NT2/D1 (cell line): ENCODE data around the gene LTB4R.

Source experiments
- DNase-seq: peaks from one replicate; pipeline ENCODE4 v3.0.0-alpha.2; 2011; ENCODE audit warnings: low read depth, low spot score
- H3K27me3 ChIP-seq: 2 replicates; pipeline ENCODE4 v1.6.0; 2011; ENCODE audit warnings: mild to moderate bottlenecking; ENCODE audit not compliant: insufficient read length, insufficient read depth
- H3K36me3 ChIP-seq: 2 replicates; pipeline ENCODE4 v1.6.1; 2011; ENCODE audit warnings: mild to moderate bottlenecking, low read length, mixed read lengths; ENCODE audit not compliant: insufficient read depth, insufficient read length
- H3K4me1 ChIP-seq: 2 replicates; pipeline ENCODE4 v1.5.1; 2011; ENCODE audit not compliant: insufficient read depth, insufficient read length
- H3K4me3 ChIP-seq: 2 replicates; pipeline ENCODE4 v1.5.1; 2011; ENCODE audit warnings: low read depth; ENCODE audit not compliant: insufficient read length
- H3K9ac ChIP-seq: 2 replicates; pipeline ENCODE4 v1.6.0; 2011; ENCODE audit warnings: low read depth; ENCODE audit not compliant: insufficient read length
- H3K9me3 ChIP-seq: 2 replicates; pipeline ENCODE4 v1.5.1; 2011; ENCODE audit warnings: mild to moderate bottlenecking, low read length; ENCODE audit not compliant: insufficient read depth
- SUZ12 ChIP-seq: IDR thresholded peaks from 2 replicates; pipeline ENCODE4 v1.6.1; 2011; ENCODE audit not compliant: insufficient read length, insufficient read depth; ENCODE audit errors: extremely low read depth
- YY1 ChIP-seq: IDR thresholded peaks from 2 replicates; pipeline ENCODE4 v1.6.1; 2011; ENCODE audit not compliant: insufficient read length, insufficient read depth
- ZNF274 ChIP-seq: IDR thresholded peaks from 2 replicates; pipeline ENCODE4 v1.6.1; 2011; ENCODE audit warnings: mild to moderate bottlenecking, low read depth, low read length

LTB4R gene

DNA sequence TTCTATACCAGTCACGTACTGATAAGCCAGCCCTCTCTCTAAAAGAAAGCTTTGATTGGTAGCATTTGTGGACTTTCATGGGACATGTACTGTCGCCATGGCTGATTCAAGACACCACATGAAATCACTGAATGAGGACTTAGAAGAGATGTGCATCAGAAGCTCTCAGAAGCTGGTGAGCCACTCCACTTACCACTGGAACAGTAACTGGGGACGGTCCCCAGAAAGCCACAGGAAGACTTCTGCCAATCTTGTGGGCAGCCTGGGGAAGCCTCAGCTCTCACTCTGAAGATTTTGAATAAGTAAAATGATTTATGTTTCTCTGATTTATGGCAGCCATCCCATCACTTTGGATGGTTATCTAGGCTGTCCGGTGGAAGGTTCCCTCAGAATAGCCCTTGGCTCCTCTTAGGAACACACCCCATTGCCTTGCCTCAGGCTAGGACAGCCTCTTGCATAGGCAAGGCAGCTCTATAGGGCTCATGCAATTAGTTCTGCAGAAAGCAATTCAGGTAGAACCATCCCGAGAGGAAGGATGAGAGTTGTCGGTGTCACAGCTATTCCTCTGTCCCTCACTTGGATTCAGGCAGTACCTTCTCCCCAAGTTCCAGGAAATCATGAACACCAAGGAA, 21.5 kb upstream of the LTB4R start:
- Histone ChIP-seq H3K9ac (no peak overlapping the region), H3K9me3 (no peaks in the 10 kb centered on the region), H3K36me3 (peaks cover 36% of the 10 kb centered on the region), H3K4me3 (no peak overlapping the region), H3K4me1 (no peaks in the 10 kb centered on the region), H3K27me3 (no peaks in the 10 kb centered on the region)
- no peak for TF ChIP-seq ZNF274
- TF ChIP-seq YY1, result no peak
- TF ChIP-seq SUZ12, result no peak
- DNase-seq, result no peak

DNA sequence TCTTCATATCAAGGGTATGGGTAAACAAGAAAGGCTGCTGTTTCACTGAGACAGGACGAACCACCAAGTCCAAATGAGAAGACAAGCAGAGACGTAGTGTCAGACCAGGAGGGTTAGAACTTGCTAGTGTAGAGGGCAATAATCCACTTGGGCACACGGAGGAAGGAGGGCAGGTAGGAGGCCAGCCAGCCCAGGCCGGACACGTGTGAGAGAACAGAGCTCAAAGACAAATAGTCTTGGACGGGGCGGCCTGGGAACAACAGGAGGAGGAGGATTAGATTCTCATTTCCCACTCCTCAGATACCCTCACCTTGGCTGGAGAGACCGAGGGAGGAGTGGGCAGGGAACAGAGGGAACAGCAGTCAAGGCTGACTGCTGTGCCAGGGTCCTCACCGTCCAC, 20.6 kb upstream of the LTB4R start:
- DNase-seq, result no peak
- Histone ChIP-seq H3K9me3 (no peaks in the 10 kb centered on the region), H3K36me3 (peaks cover 41% of the 10 kb centered on the region), H3K4me3 (no peak overlapping the region), H3K9ac (no peak overlapping the region), H3K27me3 (no peaks in the 10 kb centered on the region), H3K4me1 (no peaks in the 10 kb centered on the region)
- TF ChIP-seq ZNF274, result no peak
- TF ChIP-seq YY1, result no peak
- TF ChIP-seq SUZ12, result no peak

DNA sequence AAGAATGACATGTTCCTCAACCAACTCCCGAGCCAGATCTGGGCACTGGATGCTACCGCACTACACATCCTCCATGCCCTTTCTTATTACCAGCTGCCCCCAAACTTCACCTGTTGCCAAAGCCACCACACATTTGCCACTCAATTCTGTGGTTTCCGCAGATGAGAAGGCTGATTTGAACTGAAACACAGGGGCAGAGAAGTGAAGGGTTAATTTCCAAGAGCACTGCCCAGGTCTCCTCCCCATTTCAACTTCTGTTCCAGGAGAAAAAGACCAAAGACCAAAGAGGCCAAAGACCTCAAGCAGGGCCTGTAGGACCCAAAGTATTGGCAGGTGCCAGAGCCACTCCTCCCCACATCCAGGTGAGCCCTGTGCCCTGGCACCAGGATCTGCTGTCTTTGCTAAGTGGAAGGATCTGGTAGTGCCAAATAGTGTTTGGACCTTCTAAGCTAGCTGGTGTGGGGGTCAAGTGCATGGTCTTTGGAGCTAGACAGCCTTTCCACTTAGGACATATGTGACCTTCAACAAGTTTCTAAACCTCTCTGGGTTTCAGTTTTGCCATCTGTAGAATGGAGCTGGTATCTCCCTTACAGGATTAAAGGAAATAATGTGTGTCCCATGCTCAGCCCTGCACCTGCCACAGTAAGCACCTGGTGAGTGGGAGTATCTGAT, 19.7 kb upstream of the LTB4R start:
- no peak overlapping the region for H3K9ac ChIP-seq
- H3K36me3 ChIP-seq, result peaks cover 48% of the 10 kb centered on the region

DNA sequence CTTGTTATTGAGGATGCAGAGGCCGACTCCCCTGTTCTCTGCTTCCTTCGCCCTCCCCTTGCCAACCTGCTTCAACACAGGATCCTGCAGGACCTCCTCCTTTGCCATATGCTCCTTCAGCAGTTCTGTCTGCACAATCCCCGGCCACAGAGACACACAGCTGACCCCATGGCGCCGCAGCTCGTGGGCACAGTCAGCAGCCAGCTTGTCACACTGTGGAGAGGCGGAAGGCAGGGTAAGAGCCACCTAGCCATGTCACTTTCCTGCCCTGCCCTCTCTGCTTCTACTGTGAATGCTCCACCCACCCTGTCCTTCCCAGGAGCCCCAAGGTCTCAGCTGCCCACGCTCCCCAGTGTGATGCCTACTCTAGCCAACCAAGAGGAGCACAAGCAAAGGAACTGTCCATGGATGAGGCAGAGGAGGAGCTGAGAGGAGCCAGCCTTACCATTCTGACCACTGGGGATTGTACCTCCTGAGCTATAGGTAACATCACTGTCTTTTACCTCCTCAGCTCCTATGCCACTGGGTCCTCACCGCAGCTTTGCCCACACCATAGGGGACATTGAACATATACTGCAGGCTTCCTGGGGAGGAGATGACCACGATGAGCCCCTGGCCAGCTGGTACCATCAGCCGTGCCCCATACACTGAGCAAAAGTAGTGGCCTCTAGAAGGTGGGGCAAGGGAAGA, 19.0 kb upstream of the LTB4R start:
- H3K9ac ChIP-seq, result no peak overlapping the region
- no peak overlapping the region for H3K4me3 ChIP-seq
- peaks cover 48% of the 10 kb centered on the region for H3K36me3 ChIP-seq
- peaks cover 3% of the 10 kb centered on the region for H3K4me1 ChIP-seq
- TF ChIP-seq ZNF274 (no peak), SUZ12 (no peak), YY1 (no peak)
- DNase-seq, result no peak
- no peaks in the 10 kb centered on the region for H3K27me3 ChIP-seq
- no peaks in the 10 kb centered on the region for H3K9me3 ChIP-seq

More for the DNA sequence above, 19.7 kb upstream of the LTB4R start:
- no peak for DNase-seq
- H3K4me3 ChIP-seq, result no peak overlapping the region
- no peaks in the 10 kb centered on the region for H3K9me3 ChIP-seq
- TF ChIP-seq ZNF274 (no peak), SUZ12 (no peak), YY1 (no peak)
- no peaks in the 10 kb centered on the region for H3K27me3 ChIP-seq
- H3K4me1 ChIP-seq, result peaks cover 1% of the 10 kb centered on the region

DNA sequence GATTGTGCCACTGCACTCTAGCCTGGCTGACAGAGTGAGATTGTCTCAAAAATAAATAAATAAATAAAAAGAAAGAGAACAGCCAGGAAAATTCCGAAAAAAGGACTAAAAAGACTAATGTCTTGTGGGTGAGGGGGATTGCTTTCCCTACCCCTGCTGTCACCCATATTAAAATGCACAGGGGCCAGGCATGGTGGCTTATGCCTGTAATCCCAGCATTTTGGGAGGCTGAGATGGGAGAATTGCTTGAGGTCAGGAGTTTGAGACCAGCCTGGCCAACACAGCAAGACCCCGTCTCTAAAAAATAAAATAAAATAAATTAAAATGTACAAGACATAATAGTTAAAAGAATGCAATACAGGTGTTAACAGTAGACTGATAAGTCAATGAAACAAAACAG, 17.8 kb upstream of the LTB4R start:
- TF ChIP-seq YY1 (no peak), ZNF274 (no peak), SUZ12 (no peak)
- Histone ChIP-seq H3K27me3 (no peaks in the 10 kb centered on the region), H3K9me3 (no peaks in the 10 kb centered on the region), H3K4me1 (peaks cover 3% of the 10 kb centered on the region), H3K4me3 (no peak overlapping the region), H3K36me3 (peaks cover 48% of the 10 kb centered on the region), H3K9ac (no peak overlapping the region)
- DNase-seq, result no peak

DNA sequence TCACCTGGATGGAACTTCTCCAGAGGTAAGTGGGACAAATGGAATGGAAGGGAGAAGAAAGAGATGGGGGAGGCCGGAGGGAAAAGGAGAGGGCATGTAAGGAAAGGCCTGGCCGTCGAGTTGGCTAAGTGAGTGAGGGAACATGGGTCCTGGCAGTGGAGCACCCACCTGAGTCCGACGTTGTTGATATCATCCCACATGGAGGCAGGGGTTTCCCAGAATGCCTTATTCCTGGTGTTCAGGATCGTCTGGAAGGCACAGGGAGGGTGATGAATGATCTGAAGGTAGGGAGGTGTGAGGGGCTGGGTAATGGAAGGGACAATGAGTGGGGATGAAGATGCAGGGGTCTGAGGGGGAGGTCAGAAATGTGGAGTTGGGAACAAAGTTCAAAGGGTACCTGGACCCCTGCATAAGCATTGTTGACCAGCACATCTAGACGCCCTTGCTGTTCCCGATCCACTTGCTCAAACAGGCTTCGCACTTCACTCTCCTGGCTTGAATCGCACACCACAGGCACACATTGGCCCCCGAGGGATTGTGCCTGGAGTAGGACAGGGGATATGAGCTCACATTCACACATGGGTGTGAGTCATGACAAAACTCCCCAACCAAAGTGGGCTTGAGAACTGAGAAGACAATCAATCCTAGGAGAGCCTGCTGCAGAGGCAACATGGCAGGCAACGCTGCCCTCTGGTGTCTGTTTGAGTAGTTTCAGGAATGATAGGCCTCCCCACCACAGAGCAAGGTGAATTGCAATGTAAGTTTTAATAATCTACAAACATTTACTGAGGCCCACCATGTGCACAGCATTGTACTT, 14.8 kb upstream of the LTB4R start:
- DNase-seq, result peak; percentile 28
- H3K4me3 ChIP-seq, result no peak overlapping the region
- H3K4me1 ChIP-seq, result peaks cover 6% of the 10 kb centered on the region
- H3K9me3 ChIP-seq, result no peaks in the 10 kb centered on the region
- peaks cover 36% of the 10 kb centered on the region for H3K36me3 ChIP-seq
- no peak overlapping the region for H3K9ac ChIP-seq
- no peaks in the 10 kb centered on the region for H3K27me3 ChIP-seq
- TF ChIP-seq YY1, result no peak
- no peak for TF ChIP-seq SUZ12
- no peak for TF ChIP-seq ZNF274
